Neutrophil (primary cell): ENCODE data around the gene DCLK1.

Experiments used
- H3K27ac ChIP-seq: fragments of 200-600 bp; sonication (generic); 2 replicates; pipeline ENCODE4 v1.5.1; 2016; ENCODE audit warnings: mild to moderate bottlenecking, moderate library complexity
- H3K27me3 ChIP-seq: fragments of 200-600 bp; sonication (generic); 2 replicates; pipeline ENCODE4 v1.6.0; 2016; ENCODE audit warnings: mild to moderate bottlenecking
- H3K36me3 ChIP-seq: fragments of 200-600 bp; sonication (generic); 2 replicates; pipeline ENCODE4 v1.5.1; 2017
- H3K4me1 ChIP-seq, 2 experiments: fragments of 200-600 bp in 1 of 2; sonication (generic) in 1 of 2; 1 replicate in 1 of 2; 2 replicates in 1 of 2; pipeline versions ENCODE4 v1.5.1 to v1.6.1; 2013 to 2016; ENCODE audit warnings: low read depth in 1 of 2, low read length in 1 of 2, mild to moderate bottlenecking in 1 of 2, moderate library complexity in 1 of 2; ENCODE audit not compliant: control insufficient read depth in 1 of 2, insufficient read depth in 1 of 2
- H3K4me3 ChIP-seq, 2 experiments: fragments of 200-600 bp in 1 of 2; sonication (generic) in 1 of 2; 1 replicate in 1 of 2; 2 replicates in 1 of 2; pipeline ENCODE4 v1.5.1; 2013 to 2016; ENCODE audit warnings: low read depth in 1 of 2, low read length in 1 of 2, mild to moderate bottlenecking in 1 of 2, moderate library complexity in 1 of 2
- H3K9me3 ChIP-seq: fragments of 200-600 bp; sonication (generic); 2 replicates; pipeline ENCODE4 v1.5.1; 2016
- TF ChIP-seq, protein P1 (sequence below): fragments of 200-600 bp; sonication (generic); IDR thresholded peaks from 2 replicates; pipeline ENCODE4 v1.5.1; 2016; ENCODE audit warnings: antibody characterized with exemption

DCLK1 gene

GRCh38 chr13:36088001-36088400 is 43.2 kb downstream of the DCLK1 start:
- H3K27ac ChIP-seq, result no peak overlapping the region
- TF ChIP-seq, protein P1, sequence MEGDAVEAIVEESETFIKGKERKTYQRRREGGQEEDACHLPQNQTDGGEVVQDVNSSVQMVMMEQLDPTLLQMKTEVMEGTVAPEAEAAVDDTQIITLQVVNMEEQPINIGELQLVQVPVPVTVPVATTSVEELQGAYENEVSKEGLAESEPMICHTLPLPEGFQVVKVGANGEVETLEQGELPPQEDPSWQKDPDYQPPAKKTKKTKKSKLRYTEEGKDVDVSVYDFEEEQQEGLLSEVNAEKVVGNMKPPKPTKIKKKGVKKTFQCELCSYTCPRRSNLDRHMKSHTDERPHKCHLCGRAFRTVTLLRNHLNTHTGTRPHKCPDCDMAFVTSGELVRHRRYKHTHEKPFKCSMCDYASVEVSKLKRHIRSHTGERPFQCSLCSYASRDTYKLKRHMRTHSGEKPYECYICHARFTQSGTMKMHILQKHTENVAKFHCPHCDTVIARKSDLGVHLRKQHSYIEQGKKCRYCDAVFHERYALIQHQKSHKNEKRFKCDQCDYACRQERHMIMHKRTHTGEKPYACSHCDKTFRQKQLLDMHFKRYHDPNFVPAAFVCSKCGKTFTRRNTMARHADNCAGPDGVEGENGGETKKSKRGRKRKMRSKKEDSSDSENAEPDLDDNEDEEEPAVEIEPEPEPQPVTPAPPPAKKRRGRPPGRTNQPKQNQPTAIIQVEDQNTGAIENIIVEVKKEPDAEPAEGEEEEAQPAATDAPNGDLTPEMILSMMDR, result no peak

GRCh38 chr13:36086117-36086516 is 45.1 kb downstream of the DCLK1 start:
- no peak overlapping the region for H3K27ac ChIP-seq
- H3K4me3 ChIP-seq, result no peak overlapping the region
- H3K9me3 ChIP-seq, result no peaks in the 10 kb centered on the region
- H3K36me3 ChIP-seq, result no peaks in the 10 kb centered on the region
- TF ChIP-seq, protein P1, result no peak
- H3K27me3 ChIP-seq, result no peaks in the 10 kb centered on the region
- no peaks in the 10 kb centered on the region for H3K4me1 ChIP-seq

More at GRCh38 chr13:36088001-36088400, 43.2 kb downstream of the DCLK1 start:
- Histone ChIP-seq H3K36me3 (no peaks in the 10 kb centered on the region), H3K27me3 (no peaks in the 10 kb centered on the region), H3K9me3 (no peaks in the 10 kb centered on the region), H3K4me3 (no peak overlapping the region), H3K4me1 (no peaks in the 10 kb centered on the region)

DNA sequence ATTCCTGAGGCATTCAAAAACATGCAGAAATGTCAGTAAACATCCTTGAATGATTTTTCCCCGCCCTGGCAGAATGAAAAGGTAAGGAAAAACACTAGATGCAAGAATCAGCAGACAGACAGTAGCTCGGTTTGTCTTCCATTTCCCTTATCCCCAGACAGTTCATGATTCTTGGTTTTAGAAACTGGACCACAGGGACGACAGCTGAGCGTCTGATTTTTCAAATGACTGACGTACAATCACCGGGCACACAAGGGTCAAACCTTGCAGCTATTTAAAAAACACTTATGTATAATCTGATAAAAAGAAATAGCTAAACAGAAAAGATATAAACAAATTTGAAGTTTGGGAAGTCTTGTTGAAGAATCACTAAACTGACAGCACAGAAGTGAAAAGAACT is 47.1 kb downstream of the DCLK1 start:
- H3K27me3 ChIP-seq, result no peaks in the 10 kb centered on the region
- no peak overlapping the region for H3K27ac ChIP-seq
- no peaks in the 10 kb centered on the region for H3K36me3 ChIP-seq
- TF ChIP-seq, protein P1, result no peak
- H3K4me1 ChIP-seq, result no peaks in the 10 kb centered on the region
- H3K4me3 ChIP-seq, result no peak overlapping the region
- H3K9me3 ChIP-seq, result no peaks in the 10 kb centered on the region

GRCh38 chr13:36082806-36083205 is 48.4 kb downstream of the DCLK1 start:
- Histone ChIP-seq H3K36me3 (no peaks in the 10 kb centered on the region), H3K9me3 (no peaks in the 10 kb centered on the region), H3K4me3 (no peak overlapping the region), H3K27me3 (no peaks in the 10 kb centered on the region), H3K4me1 (no peaks in the 10 kb centered on the region), H3K27ac (no peak overlapping the region)
- TF ChIP-seq, protein P1, result no peak

DNA sequence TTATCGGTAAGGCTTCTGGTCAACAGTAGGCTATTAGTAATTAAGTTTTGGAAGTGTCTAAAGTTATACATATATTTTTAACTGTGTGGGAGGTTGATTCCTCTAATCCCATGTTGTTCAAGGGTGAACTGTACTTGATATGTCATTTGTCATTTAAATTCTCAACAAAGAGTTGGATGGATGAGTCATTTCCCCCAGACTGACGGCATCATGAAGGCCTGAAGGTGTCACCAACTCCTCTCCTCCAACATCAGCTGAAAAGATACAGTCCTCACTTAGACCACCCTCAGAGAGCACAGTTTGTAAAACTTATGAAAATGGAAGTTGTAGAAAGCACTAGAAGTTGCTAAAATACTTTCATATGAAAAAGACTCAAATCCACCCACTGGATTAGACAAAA is 48.8 kb downstream of the DCLK1 start:
- H3K27ac ChIP-seq, result no peak overlapping the region
- H3K4me3 ChIP-seq, result no peak overlapping the region
- TF ChIP-seq, protein P1, result no peak
- H3K4me1 ChIP-seq, result no peaks in the 10 kb centered on the region
- no peaks in the 10 kb centered on the region for H3K9me3 ChIP-seq
- no peaks in the 10 kb centered on the region for H3K36me3 ChIP-seq
- H3K27me3 ChIP-seq, result no peaks in the 10 kb centered on the region

DNA sequence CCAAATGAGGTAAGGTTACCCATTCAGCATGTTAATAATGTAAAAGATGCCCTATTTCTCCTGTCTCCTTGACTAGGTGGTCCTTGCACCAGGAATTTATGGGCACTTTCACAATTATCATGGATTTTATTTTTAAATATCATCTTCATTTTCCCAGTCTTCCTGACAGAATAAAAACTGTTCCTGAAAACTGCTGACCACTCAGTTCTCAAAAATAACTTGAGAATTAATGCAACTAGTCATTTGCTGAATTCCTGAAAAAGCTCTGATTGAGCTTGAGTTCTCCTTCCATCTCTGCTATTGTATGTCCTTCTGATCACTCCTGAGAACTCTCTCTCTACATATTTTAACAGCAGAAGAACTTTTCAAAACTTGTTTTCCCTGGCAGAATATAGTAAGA is 55.0 kb downstream of the DCLK1 start:
- no peak overlapping the region for H3K27ac ChIP-seq

More for the DNA sequence above, 55.0 kb downstream of the DCLK1 start:
- no peaks in the 10 kb centered on the region for H3K9me3 ChIP-seq
- H3K27me3 ChIP-seq, result no peaks in the 10 kb centered on the region
- H3K4me1 ChIP-seq, result no peaks in the 10 kb centered on the region
- TF ChIP-seq, protein P1, result no peak
- H3K36me3 ChIP-seq, result no peaks in the 10 kb centered on the region
- no peak overlapping the region for H3K4me3 ChIP-seq
